ENCODE measurements around the gene CFAP299. TPM values are rescaled to one million over a fixed set of nuclear protein-coding genes. Genes with fewer than 3 reads are reported as not detected.

CFAP299 gene
- total RNA-seq, 4 donors from 2014 or later: 1.2 TPM; not detected in 3

DNA sequence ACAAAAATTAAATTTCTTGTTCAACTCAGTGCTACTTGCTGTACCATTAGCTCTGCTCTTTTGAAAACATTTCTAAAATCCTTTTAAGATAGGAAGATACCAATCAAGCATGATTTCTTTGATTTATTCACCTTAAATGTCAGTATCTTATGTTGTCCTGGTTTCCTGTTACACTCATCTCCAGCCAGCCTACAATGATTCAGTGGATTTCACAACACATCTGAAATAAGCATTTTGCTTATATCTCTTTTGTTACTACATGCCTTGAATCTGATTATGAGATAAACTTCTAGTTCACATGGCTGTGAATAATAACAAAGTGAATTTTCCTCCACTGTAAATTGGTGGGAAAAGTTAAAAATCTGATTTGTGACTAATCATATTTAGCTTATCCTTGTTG, 582.5 kb downstream of the CFAP299 start:
- Histone ChIP-seq H3K36me3 (no peaks in the 10 kb centered on the region), H3K4me3 (no peak overlapping the region), H3K27me3 (no peaks in the 10 kb centered on the region), H3K9me3 (no peaks in the 10 kb centered on the region), H3K4me1 (no peaks in the 10 kb centered on the region), H3K27ac (no peak overlapping the region)
- intact Hi-C loops (cut with DNase I; ENCODE audit: low total_unique reads): no loop called here
- no peak for DNase-seq
- no peak for TF ChIP-seq POLR2A (IDR thresholded peaks at IDR 0.05)
- TF ChIP-seq, protein P1, sequence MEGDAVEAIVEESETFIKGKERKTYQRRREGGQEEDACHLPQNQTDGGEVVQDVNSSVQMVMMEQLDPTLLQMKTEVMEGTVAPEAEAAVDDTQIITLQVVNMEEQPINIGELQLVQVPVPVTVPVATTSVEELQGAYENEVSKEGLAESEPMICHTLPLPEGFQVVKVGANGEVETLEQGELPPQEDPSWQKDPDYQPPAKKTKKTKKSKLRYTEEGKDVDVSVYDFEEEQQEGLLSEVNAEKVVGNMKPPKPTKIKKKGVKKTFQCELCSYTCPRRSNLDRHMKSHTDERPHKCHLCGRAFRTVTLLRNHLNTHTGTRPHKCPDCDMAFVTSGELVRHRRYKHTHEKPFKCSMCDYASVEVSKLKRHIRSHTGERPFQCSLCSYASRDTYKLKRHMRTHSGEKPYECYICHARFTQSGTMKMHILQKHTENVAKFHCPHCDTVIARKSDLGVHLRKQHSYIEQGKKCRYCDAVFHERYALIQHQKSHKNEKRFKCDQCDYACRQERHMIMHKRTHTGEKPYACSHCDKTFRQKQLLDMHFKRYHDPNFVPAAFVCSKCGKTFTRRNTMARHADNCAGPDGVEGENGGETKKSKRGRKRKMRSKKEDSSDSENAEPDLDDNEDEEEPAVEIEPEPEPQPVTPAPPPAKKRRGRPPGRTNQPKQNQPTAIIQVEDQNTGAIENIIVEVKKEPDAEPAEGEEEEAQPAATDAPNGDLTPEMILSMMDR (IDR thresholded peaks at IDR 0.05): no peak

DNA sequence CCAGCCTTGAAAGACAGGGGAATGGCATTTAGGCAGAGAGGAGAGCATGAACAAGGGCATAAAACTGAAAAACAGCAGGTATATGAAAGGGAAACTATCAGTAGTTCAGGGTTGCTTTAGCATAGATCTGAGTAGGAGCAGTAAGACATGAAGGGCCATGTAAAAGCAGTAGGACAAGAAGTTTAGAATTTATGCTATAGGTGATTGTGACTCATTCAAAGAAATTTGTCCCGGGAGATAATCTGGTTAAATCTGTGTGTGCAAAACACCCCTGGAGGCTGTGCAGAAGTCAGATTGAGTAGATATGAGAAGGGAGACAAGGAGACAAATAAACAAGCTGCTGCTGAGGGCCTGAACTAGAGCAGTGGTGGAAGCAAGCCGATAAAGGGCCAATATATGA, 585.9 kb downstream of the CFAP299 start:
- no peak overlapping the region for H3K27ac ChIP-seq
- no peak overlapping the region for H3K4me3 ChIP-seq
- no peaks in the 10 kb centered on the region for H3K27me3 ChIP-seq
- TF ChIP-seq, protein P1 (IDR thresholded peaks at IDR 0.05): no peak
- no peak for TF ChIP-seq POLR2A (IDR thresholded peaks at IDR 0.05)
- DNase-seq: no peak
- intact Hi-C loops (cut with DNase I; ENCODE audit: low total_unique reads): no loop called here
- no peaks in the 10 kb centered on the region for H3K9me3 ChIP-seq
- H3K36me3 ChIP-seq: no peaks in the 10 kb centered on the region
- no peaks in the 10 kb centered on the region for H3K4me1 ChIP-seq

DNA sequence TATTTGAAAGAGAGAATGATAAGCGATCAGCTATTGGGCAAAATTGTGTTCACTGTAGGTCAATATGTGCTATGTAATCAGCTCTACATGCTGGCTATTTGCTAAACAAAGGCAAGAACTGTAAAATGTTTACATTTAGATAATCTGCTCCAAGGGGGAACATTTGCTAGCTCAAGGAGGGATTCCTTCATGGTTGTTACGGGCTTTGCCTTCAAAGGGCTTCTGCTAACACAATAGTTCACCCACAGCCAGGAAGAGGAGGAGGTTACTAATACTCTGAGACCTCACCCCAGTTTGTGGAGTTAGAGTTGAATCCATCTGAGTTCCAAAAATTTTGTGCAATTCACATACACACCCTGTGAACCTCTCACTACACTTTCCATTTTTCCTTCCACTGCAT, 587.4 kb downstream of the CFAP299 start:
- no peak for DNase-seq
- H3K27me3 ChIP-seq: no peaks in the 10 kb centered on the region
- TF ChIP-seq, protein P1 (IDR thresholded peaks at IDR 0.05): no peak
- no peak for TF ChIP-seq POLR2A (IDR thresholded peaks at IDR 0.05)

DNA sequence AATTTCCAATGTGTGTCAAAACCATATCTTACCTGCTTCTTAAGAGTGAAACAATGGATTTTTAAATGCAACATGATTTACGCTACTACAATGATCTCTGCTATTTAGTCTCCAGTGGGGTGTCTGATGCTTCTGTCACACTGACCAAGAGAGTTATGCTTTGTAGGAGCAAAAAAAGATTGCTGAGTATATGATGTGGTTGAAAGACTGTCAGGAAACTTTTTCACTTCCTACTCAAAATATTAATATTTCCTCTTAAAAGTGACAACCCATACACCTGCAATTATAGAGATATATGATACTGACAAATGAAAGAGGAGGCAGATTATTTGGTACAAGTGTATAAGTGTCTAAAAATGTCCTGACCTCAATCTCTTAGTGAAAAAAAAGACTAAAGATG, 589.8 kb downstream of the CFAP299 start:
- Histone ChIP-seq H3K9me3 (no peaks in the 10 kb centered on the region), H3K27ac (no peak overlapping the region), H3K36me3 (no peaks in the 10 kb centered on the region), H3K27me3 (no peaks in the 10 kb centered on the region), H3K4me1 (no peaks in the 10 kb centered on the region), H3K4me3 (no peak overlapping the region)
- intact Hi-C loops (cut with DNase I; ENCODE audit: low total_unique reads): no loop called here
- DNase-seq: no peak
- no peak for TF ChIP-seq POLR2A (IDR thresholded peaks at IDR 0.05)
- TF ChIP-seq, protein P1 (IDR thresholded peaks at IDR 0.05): no peak

More for the DNA sequence above, 587.4 kb downstream of the CFAP299 start:
- no peaks in the 10 kb centered on the region for H3K4me1 ChIP-seq
- no peaks in the 10 kb centered on the region for H3K36me3 ChIP-seq
- no peak overlapping the region for H3K27ac ChIP-seq
- intact Hi-C loops (cut with DNase I; ENCODE audit: low total_unique reads): no loop called here
- H3K9me3 ChIP-seq: no peaks in the 10 kb centered on the region
- no peak overlapping the region for H3K4me3 ChIP-seq

DNA sequence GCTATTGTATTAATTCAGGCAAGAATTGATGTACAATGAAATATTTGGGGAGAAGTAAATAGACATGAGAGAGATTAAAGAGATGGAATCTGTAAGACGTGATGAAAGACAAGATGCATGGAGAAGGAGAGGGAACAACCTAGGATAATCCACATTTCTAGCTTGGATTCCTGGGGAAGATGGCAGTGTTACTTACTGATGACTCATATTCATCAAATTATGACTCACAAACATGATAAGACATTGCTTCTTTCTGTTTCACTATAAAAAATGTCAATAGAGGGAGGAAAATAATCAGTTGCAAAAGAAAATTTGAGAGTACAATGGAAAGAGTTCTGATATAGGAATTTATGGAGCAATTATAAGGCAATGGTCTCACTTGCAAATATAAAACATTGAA, 590.9 kb downstream of the CFAP299 start:
- Histone ChIP-seq H3K4me3 (no peak overlapping the region), H3K27ac (no peak overlapping the region), H3K4me1 (no peaks in the 10 kb centered on the region), H3K9me3 (no peaks in the 10 kb centered on the region), H3K36me3 (no peaks in the 10 kb centered on the region), H3K27me3 (no peaks in the 10 kb centered on the region)
- no peak for TF ChIP-seq POLR2A (IDR thresholded peaks at IDR 0.05)
- TF ChIP-seq, protein P1 (IDR thresholded peaks at IDR 0.05): no peak
- no peak for DNase-seq
- intact Hi-C loops (cut with DNase I; ENCODE audit: low total_unique reads): no loop called here
